Activated T-helper 1 cell treated with anti-CD3 and anti-CD28 coated beads, Interleukin-12 subunit alpha, Interleukin-12 subunit beta, Interleukin-2, Interleukin-4 antibody, amounts not matched to agents 30 ng/mL and 10 ng/mL and 1 ng/mL, durations not matched to agents 14 hours and 24 hours and 36 hours (primary cell): Measurements from ENCODE around the gene RRP1B. TPM values are rescaled to one million over a fixed set of nuclear protein-coding genes. Genes with fewer than 3 reads are reported as not detected.
A peak's percentile ranks its signal among the peaks of the same experiment; 100 is the strongest.

Source experiments
- DNase-seq: peaks from one replicate; pipeline ENCODE4 v3.0.0; 2021; ENCODE audit warnings: low spot score
- H3K27ac Mint-ChIP-seq: one replicate; pipeline ENCODE4 v1.8.0; 2021; ENCODE audit warnings: mild to moderate bottlenecking, mixed read lengths
- H3K27me3 Mint-ChIP-seq: one replicate; pipeline ENCODE4 v1.8.0; 2022; ENCODE audit warnings: mild to moderate bottlenecking, moderate library complexity, mixed read lengths; ENCODE audit not compliant: insufficient read depth
- H3K36me3 Mint-ChIP-seq: one replicate; pipeline ENCODE4 v1.8.0; 2021; ENCODE audit warnings: low read depth, mixed read lengths
- H3K4me1 Mint-ChIP-seq: one replicate; pipeline ENCODE4 v1.8.0; 2021; ENCODE audit warnings: low read depth, mixed read lengths
- H3K4me3 Mint-ChIP-seq: one replicate; pipeline ENCODE4 v1.8.0; 2021; ENCODE audit warnings: mild to moderate bottlenecking, moderate library complexity, mixed read lengths
- H3K9me3 Mint-ChIP-seq: one replicate; pipeline ENCODE4 v1.8.0; 2021; ENCODE audit warnings: mixed read lengths
- intact Hi-C: fragments of 100-400 bp; cut with micrococcal nuclease; formaldehyde crosslinking; loops from one replicate; pipeline ENCODE4 v1.15.1; 2024
- total RNA-seq: library from RNA; stranded (reverse); gene quantifications from 2 replicates; pipeline ENCODE4 v1.2.3, GENCODE V29; 2022

Gene RRP1B
- total RNA-seq, 1 donor from 2014 or later: 76.8 TPM

- intact Hi-C loops: loop anchor here (1.0 to 2.0 kb wide), 4 partner anchors 9 to 70 kb away; partner anchors contain the start of genes CSTB, HSF2BP, RRP1 and RRP1B
- DNase-seq: peak; percentile 82
- H3K36me3 Mint-ChIP-seq: peaks cover 4% of the 10 kb centered on the region
- H3K27ac Mint-ChIP-seq: peak within 1 kb of the TSS; percentile 79
- H3K4me1 Mint-ChIP-seq: peaks cover 17% of the 10 kb centered on the region
- peaks cover 25% of the 10 kb centered on the region for H3K27me3 Mint-ChIP-seq
- peak within 1 kb of the TSS; percentile 86 for H3K4me3 Mint-ChIP-seq
- no peaks in the 10 kb centered on the region for H3K9me3 Mint-ChIP-seq
These were observed 59.8 kb downstream of the RRP1B start, which contains the start of gene PDXK for GRCh38 chr21:43718872-43719747. Gene PDXK (plus strand): TSS chr21:43719129. CDS start chr21:43719295, 166 bp downstream.

GRCh38 chr21:43719748-43720538 is 60.6 kb downstream of the RRP1B start:
- no peaks in the 10 kb centered on the region for H3K9me3 Mint-ChIP-seq
- peaks cover 20% of the 10 kb centered on the region for H3K27me3 Mint-ChIP-seq
- H3K4me1 Mint-ChIP-seq: peaks cover 17% of the 10 kb centered on the region
- peak overlapping the region; percentile 86 for H3K4me3 Mint-ChIP-seq
- H3K27ac Mint-ChIP-seq: peak overlapping the region; percentile 44
- H3K36me3 Mint-ChIP-seq: peaks cover 4% of the 10 kb centered on the region
- intact Hi-C loops: loop anchor here (1.0 to 2.0 kb wide), 4 partner anchors 8 to 69 kb away; partner anchors contain the start of genes CSTB, HSF2BP, RRP1 and RRP1B
- DNase-seq: no peak

- DNase-seq: no peak
- intact Hi-C loops: no loop called here
- no peaks in the 10 kb centered on the region for H3K9me3 Mint-ChIP-seq
- H3K27ac Mint-ChIP-seq: peak overlapping the region; percentile 65
- H3K27me3 Mint-ChIP-seq: peaks cover 17% of the 10 kb centered on the region
- peaks cover 4% of the 10 kb centered on the region for H3K36me3 Mint-ChIP-seq
- peaks cover 21% of the 10 kb centered on the region for H3K4me1 Mint-ChIP-seq
- peak overlapping the region; percentile 86 for H3K4me3 Mint-ChIP-seq
These were observed 61.3 kb downstream of the RRP1B start for GRCh38 chr21:43720539-43721166.

GRCh38 chr21:43721206-43721605 is 61.8 kb downstream of the RRP1B start:
- peak overlapping the region; percentile 86 for H3K4me3 Mint-ChIP-seq
- DNase-seq: no peak
- H3K27ac Mint-ChIP-seq: no peak overlapping the region
- H3K9me3 Mint-ChIP-seq: no peaks in the 10 kb centered on the region
- peaks cover 15% of the 10 kb centered on the region for H3K27me3 Mint-ChIP-seq
- intact Hi-C loops: no loop called here
- H3K4me1 Mint-ChIP-seq: peaks cover 26% of the 10 kb centered on the region
- H3K36me3 Mint-ChIP-seq: peaks cover 6% of the 10 kb centered on the region

- H3K27ac Mint-ChIP-seq: no peak overlapping the region
- intact Hi-C loops: no loop called here
- H3K27me3 Mint-ChIP-seq: peaks cover 8% of the 10 kb centered on the region
- DNase-seq: no peak
- H3K4me3 Mint-ChIP-seq: no peak overlapping the region
- H3K36me3 Mint-ChIP-seq: peaks cover 9% of the 10 kb centered on the region
- H3K9me3 Mint-ChIP-seq: no peaks in the 10 kb centered on the region
- H3K4me1 Mint-ChIP-seq: peaks cover 32% of the 10 kb centered on the region
These were observed 62.6 kb downstream of the RRP1B start for GRCh38 chr21:43721939-43722338.

GRCh38 chr21:43723648-43724047 is 64.3 kb downstream of the RRP1B start:
- H3K4me3 Mint-ChIP-seq: no peak overlapping the region
- H3K4me1 Mint-ChIP-seq: peaks cover 49% of the 10 kb centered on the region
- DNase-seq: no peak
- no peaks in the 10 kb centered on the region for H3K9me3 Mint-ChIP-seq
- no peaks in the 10 kb centered on the region for H3K27me3 Mint-ChIP-seq
- H3K27ac Mint-ChIP-seq: no peak overlapping the region
- H3K36me3 Mint-ChIP-seq: peaks cover 14% of the 10 kb centered on the region
- intact Hi-C loops: no loop called here

GRCh38 chr21:43726686-43727518 is 67.5 kb downstream of the RRP1B start:
- Mint-ChIP-seq H3K27ac (peak overlapping the region; percentile 70), H3K9me3 (no peaks in the 10 kb centered on the region), H3K4me1 (peaks cover 41% of the 10 kb centered on the region), H3K36me3 (peaks cover 19% of the 10 kb centered on the region), H3K4me3 (peak overlapping the region; percentile 80), H3K27me3 (no peaks in the 10 kb centered on the region)
- intact Hi-C loops: loop anchor here (5.0 kb wide), 1 partner anchor 285 kb away; the partner anchor contains the start of gene TRAPPC10
- DNase-seq: no peak

- Mint-ChIP-seq H3K27ac (peak overlapping the region; percentile 67), H3K4me3 (peak overlapping the region; percentile 80), H3K36me3 (peaks cover 19% of the 10 kb centered on the region), H3K27me3 (no peaks in the 10 kb centered on the region), H3K4me1 (peaks cover 46% of the 10 kb centered on the region), H3K9me3 (no peaks in the 10 kb centered on the region)
- DNase-seq: no peak
- intact Hi-C loops: loop anchor here (1.0 to 5.0 kb wide), 4 partner anchors 8 to 285 kb away; partner anchors contain the start of genes PDXK, RRP1 and TRAPPC10
These were observed 68.3 kb downstream of the RRP1B start for GRCh38 chr21:43727519-43728153.

- Mint-ChIP-seq H3K4me1 (peaks cover 46% of the 10 kb centered on the region), H3K27ac (peak overlapping the region; percentile 87), H3K4me3 (peak overlapping the region; percentile 80), H3K9me3 (no peaks in the 10 kb centered on the region), H3K27me3 (no peaks in the 10 kb centered on the region), H3K36me3 (peaks cover 19% of the 10 kb centered on the region)
- DNase-seq: no peak
- intact Hi-C loops: loop anchor here (1.0 to 5.0 kb wide), 4 partner anchors 9 to 284 kb away; partner anchors contain the start of genes PDXK, RRP1 and TRAPPC10
These were observed 68.8 kb downstream of the RRP1B start for GRCh38 chr21:43728154-43728466.

GRCh38 chr21:43728467-43729390 is 69.4 kb downstream of the RRP1B start:
- peak overlapping the region; percentile 80 for H3K4me3 Mint-ChIP-seq
- no peaks in the 10 kb centered on the region for H3K9me3 Mint-ChIP-seq
- peaks cover 24% of the 10 kb centered on the region for H3K36me3 Mint-ChIP-seq
- intact Hi-C loops: loop anchor here (1.0 to 5.0 kb wide), 4 partner anchors 9 to 284 kb away; partner anchors contain the start of genes PDXK, RRP1 and TRAPPC10
- peak overlapping the region; percentile 87 for H3K27ac Mint-ChIP-seq
- DNase-seq: peak; percentile 72
- H3K4me1 Mint-ChIP-seq: peaks cover 50% of the 10 kb centered on the region
- no peaks in the 10 kb centered on the region for H3K27me3 Mint-ChIP-seq

- no peaks in the 10 kb centered on the region for H3K9me3 Mint-ChIP-seq
- H3K36me3 Mint-ChIP-seq: peaks cover 22% of the 10 kb centered on the region
- H3K27ac Mint-ChIP-seq: no peak overlapping the region
- intact Hi-C loops: no loop called here
- H3K4me3 Mint-ChIP-seq: no peak overlapping the region
- DNase-seq: no peak
- no peaks in the 10 kb centered on the region for H3K27me3 Mint-ChIP-seq
- H3K4me1 Mint-ChIP-seq: peaks cover 53% of the 10 kb centered on the region
These were observed 72.1 kb downstream of the RRP1B start for GRCh38 chr21:43731476-43731875.
